VCaP (cell line): ENCODE results near the gene CAPN12.
"Not testable (repeated sequence)": the region's sequence is repeated elsewhere in the genome, so short reads cannot be mapped to it uniquely, and the experiment has no call there.

Source experiments
- H3K27ac ChIP-seq: fragments of 450-650 bp; 2 replicates; pipeline ENCODE4 v1.5.1; 2017
- TF ChIP-seq, protein P1 (sequence below): fragments of 450-650 bp; conservative IDR thresholded peaks from 2 replicates; pipeline ENCODE4 v1.5.1; 2017; ENCODE audit warnings: mild to moderate bottlenecking, moderate library complexity

The CAPN12 gene

DNA sequence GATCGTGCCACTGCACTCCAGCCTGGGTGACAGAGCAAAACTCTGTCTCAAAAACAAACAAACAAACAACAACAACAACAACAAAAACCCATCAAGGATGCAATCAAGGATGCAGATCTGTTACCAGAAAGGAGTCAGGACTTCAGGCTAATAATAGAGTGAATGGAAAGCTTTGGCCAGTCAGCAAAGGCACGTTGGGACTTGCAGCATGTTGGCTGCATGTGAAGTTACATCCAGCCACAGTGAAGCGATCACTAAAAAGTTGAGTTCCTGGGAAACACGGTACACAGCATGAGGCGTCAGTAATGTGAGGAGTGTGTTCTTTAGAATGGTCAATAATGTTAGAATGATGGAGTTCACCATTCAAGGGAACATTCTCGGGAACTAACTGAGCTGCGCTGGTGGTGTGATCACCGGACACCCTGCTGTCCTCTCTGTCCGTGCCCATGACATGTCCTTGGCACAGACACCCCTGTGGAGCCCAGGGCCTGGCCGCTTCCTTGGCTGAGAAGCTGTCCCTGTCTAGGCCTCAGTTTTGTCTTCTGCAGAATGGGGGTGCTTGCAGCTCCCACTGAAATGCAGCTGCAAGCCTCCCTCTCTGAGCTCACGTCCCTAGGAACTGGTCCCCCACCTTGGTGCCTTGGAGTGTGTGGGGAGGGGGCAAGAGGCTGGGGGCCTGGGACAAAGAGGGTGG lies 42.4 kb upstream of the CAPN12 start:
- no peak overlapping the region for H3K27ac ChIP-seq
- TF ChIP-seq, protein P1, sequence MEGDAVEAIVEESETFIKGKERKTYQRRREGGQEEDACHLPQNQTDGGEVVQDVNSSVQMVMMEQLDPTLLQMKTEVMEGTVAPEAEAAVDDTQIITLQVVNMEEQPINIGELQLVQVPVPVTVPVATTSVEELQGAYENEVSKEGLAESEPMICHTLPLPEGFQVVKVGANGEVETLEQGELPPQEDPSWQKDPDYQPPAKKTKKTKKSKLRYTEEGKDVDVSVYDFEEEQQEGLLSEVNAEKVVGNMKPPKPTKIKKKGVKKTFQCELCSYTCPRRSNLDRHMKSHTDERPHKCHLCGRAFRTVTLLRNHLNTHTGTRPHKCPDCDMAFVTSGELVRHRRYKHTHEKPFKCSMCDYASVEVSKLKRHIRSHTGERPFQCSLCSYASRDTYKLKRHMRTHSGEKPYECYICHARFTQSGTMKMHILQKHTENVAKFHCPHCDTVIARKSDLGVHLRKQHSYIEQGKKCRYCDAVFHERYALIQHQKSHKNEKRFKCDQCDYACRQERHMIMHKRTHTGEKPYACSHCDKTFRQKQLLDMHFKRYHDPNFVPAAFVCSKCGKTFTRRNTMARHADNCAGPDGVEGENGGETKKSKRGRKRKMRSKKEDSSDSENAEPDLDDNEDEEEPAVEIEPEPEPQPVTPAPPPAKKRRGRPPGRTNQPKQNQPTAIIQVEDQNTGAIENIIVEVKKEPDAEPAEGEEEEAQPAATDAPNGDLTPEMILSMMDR = no peak

DNA sequence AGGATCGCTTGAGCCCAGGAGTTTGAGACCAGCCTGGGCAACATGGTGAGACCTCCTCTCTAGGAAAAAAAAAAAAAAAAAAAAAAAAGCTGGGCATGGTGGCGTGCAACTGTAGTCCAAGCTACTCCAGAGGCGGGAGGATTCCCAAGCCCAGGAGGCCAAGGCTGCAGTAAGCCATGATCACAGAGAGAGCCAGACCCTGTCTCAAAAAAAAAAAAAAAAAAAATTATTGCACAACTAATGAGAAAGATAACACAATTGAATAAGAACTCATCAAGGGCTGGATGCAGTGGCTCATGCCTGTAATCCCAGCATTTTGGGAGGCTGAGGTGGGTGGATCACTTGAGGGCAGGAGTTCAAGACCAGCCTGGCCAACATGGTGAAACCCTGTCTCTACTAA lies 41.8 kb upstream of the CAPN12 start:
- not testable (repeated sequence) for H3K27ac ChIP-seq

DNA sequence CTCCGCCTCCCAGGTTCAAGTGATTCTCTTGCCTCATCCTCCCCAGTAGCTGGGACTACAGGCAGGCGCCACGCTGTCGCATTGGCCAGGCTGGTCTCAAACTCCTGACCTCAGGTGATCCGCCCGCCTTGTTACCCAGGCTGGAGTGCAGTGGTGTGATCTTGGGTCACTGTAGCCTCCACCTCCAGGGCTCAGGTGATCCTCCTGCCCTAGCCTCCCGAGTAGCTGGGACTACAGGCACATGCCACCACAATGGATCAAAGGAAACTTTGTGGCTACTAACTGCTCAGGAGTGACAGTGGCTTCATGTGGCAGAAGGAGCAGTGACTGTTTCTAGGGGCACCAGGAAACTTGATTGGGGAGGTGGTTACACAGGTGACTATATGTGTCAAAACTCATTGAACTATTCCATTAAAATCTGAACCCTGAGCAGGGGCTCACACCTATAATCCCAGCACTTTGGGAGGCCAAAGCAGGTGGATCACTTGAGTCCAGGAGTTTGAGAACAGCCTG lies 41.0 kb upstream of the CAPN12 start:
- H3K27ac ChIP-seq = no peak overlapping the region
- TF ChIP-seq, protein P1 = no peak

DNA sequence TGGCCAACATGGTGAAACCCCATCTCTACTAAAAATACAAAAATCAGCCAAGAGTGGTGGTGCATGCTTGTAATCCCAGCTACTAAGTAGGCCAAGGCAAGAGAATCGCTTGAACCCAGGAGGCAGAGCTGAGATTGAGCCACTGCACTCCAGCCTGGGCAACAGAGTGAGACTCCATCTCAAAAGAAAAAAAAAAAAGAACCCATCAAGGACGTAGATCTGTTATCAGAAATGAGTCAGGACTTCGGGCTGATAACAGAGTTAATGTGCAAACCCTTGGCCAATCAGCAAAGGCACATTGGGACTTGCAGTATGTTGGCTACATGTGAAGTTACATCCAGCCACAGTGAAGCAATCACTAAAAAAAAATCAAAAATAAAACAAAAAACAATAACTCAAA lies 40.0 kb upstream of the CAPN12 start:
- H3K27ac ChIP-seq = no peak overlapping the region
- TF ChIP-seq, protein P1 = no peak

DNA sequence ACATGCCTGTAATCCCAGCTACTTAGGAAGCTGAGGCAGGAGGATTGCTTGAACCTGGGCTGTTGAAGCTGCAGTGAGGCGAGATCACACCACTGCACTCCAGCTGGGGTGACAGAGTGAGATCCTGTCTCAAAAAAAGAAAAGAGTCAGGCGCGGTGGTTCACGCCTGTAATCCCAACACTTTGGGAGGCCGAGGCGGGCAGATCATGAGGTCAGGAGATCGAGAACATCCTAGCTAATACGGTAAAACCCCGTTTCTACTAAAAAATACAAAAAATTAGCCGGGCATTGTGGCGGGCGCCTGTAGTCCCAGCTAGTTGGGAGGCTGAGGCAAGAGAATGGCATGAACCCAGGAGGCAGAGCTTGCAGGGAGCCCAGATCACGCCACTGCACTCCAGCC lies 37.9 kb upstream of the CAPN12 start:
- H3K27ac ChIP-seq = not testable (repeated sequence)

DNA sequence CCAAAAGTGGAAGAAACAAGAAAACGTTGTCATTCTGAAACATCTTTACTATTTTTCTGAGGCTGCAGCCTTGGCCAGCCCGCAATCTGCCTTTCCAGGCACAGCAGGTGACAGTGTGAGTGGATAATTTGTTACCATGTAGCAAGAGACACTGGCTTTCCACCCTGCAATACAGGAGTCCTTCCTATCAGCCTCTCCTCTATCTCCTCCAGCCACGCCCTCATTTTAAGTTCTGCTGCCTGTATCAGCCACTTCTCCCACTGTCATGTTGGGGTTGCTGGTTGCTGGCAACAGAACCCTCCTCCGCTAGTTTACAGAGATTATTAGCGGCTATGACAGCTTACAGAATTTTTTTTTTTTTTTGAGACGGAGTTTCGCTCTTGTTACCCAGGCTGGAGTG lies 36.8 kb upstream of the CAPN12 start:
- TF ChIP-seq, protein P1 = no peak

DNA sequence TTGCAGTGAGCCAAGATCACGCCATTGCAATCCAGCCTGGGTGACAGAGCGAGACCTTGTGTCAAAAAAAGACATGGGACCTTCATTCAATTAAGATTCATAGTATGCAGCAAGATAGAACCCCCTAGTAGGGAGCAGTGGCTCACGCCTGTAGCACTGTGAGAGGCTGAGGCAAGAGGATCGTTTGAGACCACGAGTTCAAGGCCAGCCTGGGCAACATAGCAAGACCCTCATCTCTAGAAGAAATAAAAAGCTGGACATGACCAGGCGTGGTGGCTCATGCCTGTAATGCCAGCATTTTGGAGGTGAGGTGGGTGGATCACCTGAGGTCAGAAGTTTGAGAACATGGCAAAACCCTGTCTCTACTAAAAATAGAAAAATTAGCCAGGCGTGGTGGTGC lies 36.2 kb upstream of the CAPN12 start:
- TF ChIP-seq, protein P1 = no peak
- no peak overlapping the region for H3K27ac ChIP-seq

More for the DNA sequence above, 36.8 kb upstream of the CAPN12 start:
- no peak overlapping the region for H3K27ac ChIP-seq

DNA sequence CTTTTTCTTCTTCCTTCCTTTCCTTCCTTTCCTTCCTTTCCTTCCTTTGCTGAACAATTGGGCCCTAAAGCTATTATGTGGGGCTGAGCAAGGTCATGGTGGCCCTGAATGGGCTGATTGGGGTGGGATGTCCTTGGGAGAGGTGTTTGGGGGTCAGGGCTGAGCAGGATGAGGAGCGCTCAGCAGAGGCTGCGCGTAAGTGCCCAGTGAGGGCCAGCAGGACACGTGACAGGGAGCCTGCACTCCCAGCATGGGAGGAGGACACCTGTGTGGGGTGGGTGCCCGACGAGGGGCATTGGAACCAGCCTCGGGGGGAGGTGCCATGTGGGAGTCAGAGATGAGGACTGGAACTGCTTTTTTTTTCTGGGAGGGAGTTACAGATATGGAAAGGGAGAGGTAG lies 34.5 kb upstream of the CAPN12 start:
- H3K27ac ChIP-seq = no peak overlapping the region
- TF ChIP-seq, protein P1 = no peak
